CD4-positive, alpha-beta T cell (primary cell): ENCODE data around the gene CDT1. TPM values are rescaled to one million over a fixed set of nuclear protein-coding genes. Genes with fewer than 3 reads are reported as not detected.

Source experiments
- ATAC-seq: fragments of 200-7000 bp; cut with Tn5 transposase; one replicate; pipeline ENCODE4 v1.10.0; 2022; ENCODE audit warnings: mild to moderate bottlenecking; ENCODE audit not compliant: poor library complexity
- CTCF ChIA-PET: fragments of 350-600 bp; sonication (Branson Sonifier 250); formaldehyde crosslinking; loops from one replicate; lab custom pipeline; 2021; ENCODE audit warnings: antibody characterized with exemption, inconsistent platforms; lab: Charles Lee
- POLR2A ChIA-PET: fragments of 350-600 bp; sonication (Branson Sonifier 250); formaldehyde crosslinking; loops from one replicate; lab custom pipeline; 2021; ENCODE audit warnings: antibody characterized with exemption, inconsistent platforms; lab: Charles Lee
- DNase-seq, 14 experiments: peaks; one replicate each; pipeline ENCODE4 v3.0.0-alpha.2; 2013 to 2020; ENCODE audit warnings: mixed read lengths in 2 of 14
- H3K27ac ChIP-seq, 2 donors: one replicate each; pipeline versions ENCODE4 v1.5.1 to v1.7.0; 2013; ENCODE audit warnings: low read length in 2 of 2, low read depth in 1 of 2, mild to moderate bottlenecking in 1 of 2
- H3K27me3 ChIP-seq, 2 experiments: 1 replicate in 1 of 2; 2 replicates in 1 of 2; pipeline versions ENCODE4 v1.6.1 to v1.7.0; 2013; ENCODE audit warnings: low read length in 2 of 2, control low read depth in 1 of 2, mild to moderate bottlenecking in 1 of 2, moderate library complexity in 1 of 2; ENCODE audit not compliant: insufficient read depth in 2 of 2, control insufficient read depth in 1 of 2
- H3K36me3 ChIP-seq: one replicate; pipeline ENCODE4 v1.6.1; 2013; ENCODE audit warnings: low read length, control low read depth; ENCODE audit not compliant: insufficient read depth
- H3K4me1 ChIP-seq: one replicate; pipeline ENCODE4 v1.6.1; 2013; ENCODE audit warnings: low read length, control low read depth; ENCODE audit not compliant: insufficient read depth
- H3K4me3 ChIP-seq: one replicate; pipeline ENCODE4 v1.5.1; 2013; ENCODE audit warnings: mild to moderate bottlenecking, low read length, moderate library complexity
- H3K9me3 ChIP-seq, 2 experiments: 1 replicate in 1 of 2; 2 replicates in 1 of 2; pipeline versions ENCODE4 v1.6.1 to v1.7.0; 2013; ENCODE audit warnings: low read length in 2 of 2, mild to moderate bottlenecking in 2 of 2, control low read depth in 1 of 2, moderate library complexity in 1 of 2; ENCODE audit not compliant: control insufficient read depth in 1 of 2, insufficient read depth in 1 of 2
- H3K27ac Mint-ChIP-seq: one replicate; pipeline ENCODE4 v1.8.0; 2020; ENCODE audit warnings: mixed read lengths
- H3K27me3 Mint-ChIP-seq: one replicate; pipeline ENCODE4 v1.8.0; 2021; ENCODE audit warnings: mixed read lengths
- H3K36me3 Mint-ChIP-seq: one replicate; pipeline ENCODE4 v1.8.0; 2021; ENCODE audit warnings: low read depth, mixed read lengths
- H3K4me1 Mint-ChIP-seq: one replicate; pipeline ENCODE4 v1.8.0; 2021; ENCODE audit warnings: low read depth, mixed read lengths
- H3K4me3 Mint-ChIP-seq: one replicate; pipeline ENCODE4 v1.8.0; 2020; ENCODE audit warnings: mild to moderate bottlenecking, mixed read lengths
- H3K9me3 Mint-ChIP-seq: one replicate; pipeline ENCODE4 v1.8.0; 2020; ENCODE audit warnings: mixed read lengths
- CTCF ChIP-seq: fragments of 200-600 bp; IDR thresholded peaks from one replicate; pipeline ENCODE4 v1.8.0; 2022; ENCODE audit warnings: antibody characterized with exemption, mild to moderate bottlenecking
- intact Hi-C, 2 experiments: fragments of 100-400 bp; cut with DNase I in 1 of 2; cut with micrococcal nuclease in 1 of 2; formaldehyde crosslinking; loops; one replicate each; pipeline versions ENCODE4 v1.15.1 to v1.9.0; 2023 to 2025; cut with DNase I, micrococcal nuclease
- total RNA-seq, 174 experiments: library from RNA in 2 of 174; stranded (reverse) in 2 of 174; gene quantifications; one replicate each; pipeline ENCODE4 v1.2.3 and lab custom pipeline; 2021 to 2026

Gene CDT1
- total RNA-seq, 2 experiments from 2014 or later = 0.47 to 1.0 TPM

DNA sequence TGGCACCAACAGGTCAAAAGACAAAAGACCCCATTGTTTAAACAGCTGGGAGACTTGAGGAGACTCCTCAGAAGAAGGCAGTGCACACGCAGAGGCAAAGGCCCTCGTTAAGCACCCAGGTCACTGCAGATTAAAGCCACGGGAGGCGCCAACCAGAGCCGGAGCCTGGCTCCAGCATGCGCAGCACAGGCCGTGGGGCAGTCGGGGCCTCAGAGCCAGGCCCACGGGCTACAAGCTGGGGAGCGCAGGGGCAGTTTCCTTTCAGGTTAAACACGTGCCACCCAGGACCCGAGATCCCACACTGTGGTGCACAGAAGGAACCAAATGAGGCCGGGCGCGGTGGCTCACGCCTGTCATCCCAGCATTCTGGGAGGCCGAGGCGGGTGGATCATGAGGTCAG lies 27.8 kb upstream of the CDT1 start:
- H3K4me3 ChIP-seq = no peak overlapping the region
- TF ChIP-seq CTCF = no peak
- intact Hi-C loops = no loop called here
- ChIA-PET POLR2A (no interaction called here), CTCF (no interaction called here)
- no peak overlapping the region for H3K27ac ChIP-seq
- no peaks in the 10 kb centered on the region for H3K9me3 ChIP-seq
- DNase-seq = no peak
- H3K4me1 Mint-ChIP-seq = peaks cover 26% of the 10 kb centered on the region
- no peak overlapping the region for H3K27ac Mint-ChIP-seq
- no peaks in the 10 kb centered on the region for H3K27me3 ChIP-seq
- no peak for ATAC-seq
- H3K4me3 Mint-ChIP-seq = no peak overlapping the region
- peaks cover 18% of the 10 kb centered on the region for H3K36me3 ChIP-seq
- no peaks in the 10 kb centered on the region for H3K36me3 Mint-ChIP-seq
- peaks cover 76% of the 10 kb centered on the region for H3K4me1 ChIP-seq
- H3K27me3 Mint-ChIP-seq = no peaks in the 10 kb centered on the region
- no peaks in the 10 kb centered on the region for H3K9me3 Mint-ChIP-seq

DNA sequence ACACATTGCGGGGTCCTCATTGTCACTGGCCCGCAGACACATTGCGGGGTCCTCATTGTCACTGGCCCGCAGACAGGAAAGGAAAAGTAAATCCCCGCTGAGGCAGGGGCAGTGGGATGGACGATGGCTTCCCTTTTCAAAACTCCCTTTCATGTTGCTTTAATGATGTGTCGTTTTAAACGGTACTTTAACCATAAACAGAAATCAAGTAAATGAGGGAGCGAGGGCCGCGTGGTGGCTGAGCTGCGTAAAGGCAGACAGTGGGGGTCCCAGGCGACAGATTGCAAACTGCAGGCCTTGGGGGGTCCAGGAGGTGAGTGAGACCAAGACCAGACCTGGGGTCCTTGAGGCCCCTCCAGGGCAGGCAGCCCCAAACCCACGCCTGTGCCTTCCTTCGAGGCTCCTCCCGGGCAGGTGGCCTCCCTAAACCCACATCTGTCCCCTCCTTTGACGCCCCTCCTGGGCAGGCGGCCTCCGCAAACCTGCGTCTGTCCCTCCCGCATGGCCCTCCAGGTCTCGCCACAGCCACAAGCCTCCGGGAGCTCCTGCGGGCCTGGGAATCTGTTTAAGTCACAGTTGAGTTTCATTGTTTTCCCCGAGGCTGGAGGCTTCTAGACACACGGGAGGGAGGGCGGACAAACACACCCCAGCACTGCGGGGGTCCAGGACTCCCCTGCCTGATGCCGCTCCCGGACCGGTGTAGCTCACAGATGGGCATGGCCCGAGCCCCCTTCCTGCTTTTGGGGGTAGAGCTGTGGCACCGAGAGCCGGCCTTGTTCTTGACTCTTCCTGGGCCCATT lies 25.9 kb upstream of the CDT1 start:
- Histone ChIP-seq H3K4me3 (no peak overlapping the region), H3K4me1 (peaks cover 81% of the 10 kb centered on the region), H3K27me3 (no peaks in the 10 kb centered on the region), H3K27ac (no peak overlapping the region), H3K9me3 (no peaks in the 10 kb centered on the region), H3K36me3 (peaks cover 18% of the 10 kb centered on the region)
- H3K27me3 Mint-ChIP-seq = no peaks in the 10 kb centered on the region
- peaks cover 40% of the 10 kb centered on the region for H3K4me1 Mint-ChIP-seq
- no peaks in the 10 kb centered on the region for H3K36me3 Mint-ChIP-seq
- ChIA-PET POLR2A (no interaction called here), CTCF (interaction anchor here (7.0 kb wide), 1 partner anchor 40 kb away, joined by 58 read pairs; no protein-coding TSS in a partner anchor)
- H3K27ac Mint-ChIP-seq = no peak overlapping the region
- no peaks in the 10 kb centered on the region for H3K9me3 Mint-ChIP-seq
- intact Hi-C loops = no loop called here
- DNase-seq (no peak), ATAC-seq (no peak)
- H3K4me3 Mint-ChIP-seq = no peak overlapping the region
- no peak for TF ChIP-seq CTCF

- intact Hi-C loops = no loop called here
- no peak overlapping the region for H3K27ac ChIP-seq
- CTCF ChIA-PET = interaction anchor here (7.0 kb wide), 1 partner anchor 41 kb away, joined by 58 read pairs; no protein-coding TSS in a partner anchor
- DNase-seq (no peak), ATAC-seq (no peak)
- H3K27ac Mint-ChIP-seq = no peak overlapping the region
- peaks cover 81% of the 10 kb centered on the region for H3K4me1 ChIP-seq
- no peaks in the 10 kb centered on the region for H3K36me3 Mint-ChIP-seq
- peaks cover 18% of the 10 kb centered on the region for H3K36me3 ChIP-seq
- no peak for TF ChIP-seq CTCF
- no peak overlapping the region for H3K4me3 Mint-ChIP-seq
- POLR2A ChIA-PET = no interaction called here
- H3K9me3 ChIP-seq = no peaks in the 10 kb centered on the region
- no peak overlapping the region for H3K4me3 ChIP-seq
- no peaks in the 10 kb centered on the region for H3K9me3 Mint-ChIP-seq
- no peaks in the 10 kb centered on the region for H3K27me3 ChIP-seq
- H3K4me1 Mint-ChIP-seq = peaks cover 45% of the 10 kb centered on the region
- no peaks in the 10 kb centered on the region for H3K27me3 Mint-ChIP-seq
Observed at GRCh38 chr16:88778271-88778525, 25.4 kb upstream of the CDT1 start.
